ENCODE measurements around the gene ICAM2. TPM values are rescaled to one million over a fixed set of nuclear protein-coding genes. Genes with fewer than 3 reads are reported as not detected.
"Not testable (repeated sequence)": the region's sequence is repeated elsewhere in the genome, so short reads cannot be mapped to it uniquely, and the experiment has no call there.

ICAM2 gene
- total RNA-seq, 1 donor from 2014 or later = 70.5 TPM

- ATAC-seq (no peak), DNase-seq (peak; percentile 56)
- intact Hi-C loops (cut with DNase I) = no loop called here
- Histone ChIP-seq H3K36me3 (no peaks in the 10 kb centered on the region), H3K27me3 (no peaks in the 10 kb centered on the region), H3K4me3 (no peak overlapping the region), H3K4me1 (peaks cover 33% of the 10 kb centered on the region), H3K9me3 (no peaks in the 10 kb centered on the region), H3K27ac (peak overlapping the region; percentile 6)
- TF ChIP-seq, protein P1, sequence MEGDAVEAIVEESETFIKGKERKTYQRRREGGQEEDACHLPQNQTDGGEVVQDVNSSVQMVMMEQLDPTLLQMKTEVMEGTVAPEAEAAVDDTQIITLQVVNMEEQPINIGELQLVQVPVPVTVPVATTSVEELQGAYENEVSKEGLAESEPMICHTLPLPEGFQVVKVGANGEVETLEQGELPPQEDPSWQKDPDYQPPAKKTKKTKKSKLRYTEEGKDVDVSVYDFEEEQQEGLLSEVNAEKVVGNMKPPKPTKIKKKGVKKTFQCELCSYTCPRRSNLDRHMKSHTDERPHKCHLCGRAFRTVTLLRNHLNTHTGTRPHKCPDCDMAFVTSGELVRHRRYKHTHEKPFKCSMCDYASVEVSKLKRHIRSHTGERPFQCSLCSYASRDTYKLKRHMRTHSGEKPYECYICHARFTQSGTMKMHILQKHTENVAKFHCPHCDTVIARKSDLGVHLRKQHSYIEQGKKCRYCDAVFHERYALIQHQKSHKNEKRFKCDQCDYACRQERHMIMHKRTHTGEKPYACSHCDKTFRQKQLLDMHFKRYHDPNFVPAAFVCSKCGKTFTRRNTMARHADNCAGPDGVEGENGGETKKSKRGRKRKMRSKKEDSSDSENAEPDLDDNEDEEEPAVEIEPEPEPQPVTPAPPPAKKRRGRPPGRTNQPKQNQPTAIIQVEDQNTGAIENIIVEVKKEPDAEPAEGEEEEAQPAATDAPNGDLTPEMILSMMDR (IDR thresholded peaks at IDR 0.05) = no peak
Measured at GRCh38 chr17:64008830-64009229, 11.6 kb downstream of the ICAM2 start.

DNA sequence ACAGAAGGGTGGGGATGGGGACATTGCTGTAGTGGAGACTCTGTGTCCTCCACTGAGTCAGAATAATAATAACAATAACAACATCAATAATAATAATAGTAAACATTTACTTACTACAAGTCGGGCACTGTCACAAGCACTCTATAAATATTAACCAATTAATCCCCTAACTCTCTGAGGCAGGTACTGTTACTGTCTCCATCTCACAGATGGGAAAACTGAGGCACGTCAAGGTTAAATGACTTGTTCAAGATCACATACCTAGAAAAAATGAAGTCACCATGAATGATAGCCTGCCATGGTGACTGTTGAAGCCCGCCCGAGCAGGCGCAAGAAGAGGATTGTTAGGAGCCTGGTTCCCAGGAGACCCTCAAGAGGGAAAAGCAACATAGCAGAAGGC is 12.1 kb downstream of the ICAM2 start:
- TF ChIP-seq, protein P1 (IDR thresholded peaks at IDR 0.05) = no peak
- H3K27ac ChIP-seq = peak overlapping the region; percentile 6
- no peak overlapping the region for H3K4me3 ChIP-seq
- H3K9me3 ChIP-seq = no peaks in the 10 kb centered on the region
- H3K4me1 ChIP-seq = peaks cover 33% of the 10 kb centered on the region
- no peaks in the 10 kb centered on the region for H3K36me3 ChIP-seq
- no peaks in the 10 kb centered on the region for H3K27me3 ChIP-seq
- no peak for DNase-seq
- ATAC-seq = no peak
- intact Hi-C loops (cut with DNase I) = no loop called here

DNA sequence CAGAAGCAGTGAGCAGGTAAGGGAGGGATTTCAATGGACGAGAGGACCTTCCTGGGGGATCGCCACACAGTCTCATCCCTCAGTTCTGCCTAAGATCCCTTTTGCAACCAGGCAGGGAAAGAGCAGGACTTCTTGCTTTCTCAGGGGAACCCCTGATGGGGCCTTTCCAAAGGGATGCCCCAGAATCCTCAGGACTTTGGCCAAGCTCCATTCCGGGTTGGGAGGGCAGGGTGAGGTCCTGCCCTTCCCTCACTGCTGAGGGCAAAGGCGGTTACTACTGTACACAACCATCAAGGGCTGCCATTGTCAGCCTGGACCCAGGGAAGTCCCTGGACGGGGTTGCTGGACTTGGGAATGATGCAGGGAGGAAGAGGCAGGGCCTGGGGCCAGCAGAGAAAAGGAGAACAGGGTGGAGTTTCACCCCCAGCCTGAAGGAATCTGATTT is 12.6 kb downstream of the ICAM2 start:
- H3K27ac ChIP-seq = peak overlapping the region; percentile 47
- no peak overlapping the region for H3K4me3 ChIP-seq
- TF ChIP-seq, protein P1 (IDR thresholded peaks at IDR 0.05) = no peak
- no peaks in the 10 kb centered on the region for H3K9me3 ChIP-seq
- H3K36me3 ChIP-seq = no peaks in the 10 kb centered on the region
- intact Hi-C loops (cut with DNase I) = no loop called here
- peak; percentile 33 for ATAC-seq
- peak; percentile 54 for DNase-seq
- no peaks in the 10 kb centered on the region for H3K27me3 ChIP-seq
- H3K4me1 ChIP-seq = peaks cover 33% of the 10 kb centered on the region

- intact Hi-C loops (cut with DNase I); H3K9me3 ChIP-seq; H3K36me3 ChIP-seq; ATAC-seq; H3K4me3 ChIP-seq; H3K27me3 ChIP-seq: not testable (repeated sequence)
- H3K4me1 ChIP-seq = peaks cover 34% of the 10 kb centered on the region
- DNase-seq = peak; percentile 30
- peak overlapping the region; percentile 47 for H3K27ac ChIP-seq
Measured at GRCh38 chr17:64007089-64007837, 13.2 kb downstream of the ICAM2 start.

DNA sequence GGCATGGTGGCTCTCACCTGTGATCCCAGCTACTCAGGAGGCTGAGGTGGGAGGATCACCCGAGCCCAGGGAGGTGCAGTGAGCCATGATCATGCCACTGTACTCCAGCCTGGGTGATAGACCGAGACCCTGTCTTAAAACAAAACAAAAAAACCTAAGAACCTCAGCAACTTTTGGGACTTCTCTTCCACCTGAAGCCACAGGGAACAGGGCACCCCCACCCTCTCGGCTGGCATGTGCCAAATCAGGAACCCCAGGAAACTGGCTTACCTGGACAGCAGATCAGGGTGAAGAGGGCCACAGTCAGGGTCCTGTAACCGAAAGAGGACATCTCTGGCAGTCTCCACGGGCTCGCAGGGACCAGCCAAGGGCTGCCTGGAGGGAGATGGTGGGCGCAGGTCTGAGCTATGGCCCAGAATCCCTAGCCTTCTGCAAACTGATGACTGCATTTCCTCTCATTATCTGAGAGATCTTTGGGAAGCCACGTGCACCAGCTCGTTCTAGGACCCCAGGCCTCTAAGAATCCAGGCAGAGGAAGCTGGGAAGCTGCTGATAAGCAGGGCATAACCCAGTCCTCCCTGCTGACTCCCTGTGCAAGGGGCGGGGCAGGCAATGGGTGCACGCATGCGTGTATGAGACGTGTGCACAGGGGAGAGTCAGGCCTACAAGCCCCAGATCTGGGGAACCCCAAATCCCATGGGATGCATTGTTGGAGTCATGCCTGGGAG is 13.9 kb downstream of the ICAM2 start:
- H3K4me3 ChIP-seq = peak overlapping the region; percentile 31
- H3K27ac ChIP-seq = peak overlapping the region; percentile 59
- no peak for DNase-seq
- intact Hi-C loops (cut with DNase I) = no loop called here
- H3K27me3 ChIP-seq = no peaks in the 10 kb centered on the region
- TF ChIP-seq, protein P1 (IDR thresholded peaks at IDR 0.05) = no peak
- H3K36me3 ChIP-seq = no peaks in the 10 kb centered on the region
- peak; percentile 55 for ATAC-seq
- H3K9me3 ChIP-seq = no peaks in the 10 kb centered on the region
- H3K4me1 ChIP-seq = peaks cover 41% of the 10 kb centered on the region

DNA sequence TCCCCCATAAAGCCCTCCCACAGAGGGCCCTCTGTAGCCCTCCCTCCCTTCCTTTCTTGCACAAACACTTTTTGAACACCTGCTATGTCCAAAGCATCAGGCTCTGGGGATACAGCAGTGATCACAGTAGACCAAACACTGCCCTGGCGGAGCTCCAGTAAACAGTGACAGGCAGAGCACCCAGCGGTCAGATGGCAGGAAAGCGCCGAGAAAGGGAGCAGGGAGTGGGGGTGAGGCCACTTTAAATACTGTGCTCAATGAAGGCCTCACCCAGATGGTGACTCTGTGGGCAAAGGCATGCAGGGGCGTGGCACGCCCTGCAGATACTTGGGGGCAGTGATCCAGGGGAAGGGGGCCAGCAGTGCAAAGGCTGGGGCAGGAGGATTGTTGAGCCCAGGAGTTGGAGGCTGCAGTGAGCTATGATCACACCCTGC is 14.7 kb downstream of the ICAM2 start:
- Histone ChIP-seq H3K36me3 (no peaks in the 10 kb centered on the region), H3K27ac (peak overlapping the region; percentile 59), H3K4me1 (peaks cover 46% of the 10 kb centered on the region), H3K9me3 (no peaks in the 10 kb centered on the region), H3K27me3 (no peaks in the 10 kb centered on the region), H3K4me3 (peak overlapping the region; percentile 31)
- ATAC-seq (peak; percentile 47), DNase-seq (no peak)
- TF ChIP-seq, protein P1 (IDR thresholded peaks at IDR 0.05) = no peak
- intact Hi-C loops (cut with DNase I) = no loop called here

Data from upper lobe of right lung (tissue), 1 donor.